IMR-90 (cell line): ENCODE data around the gene RIPK3. TPM values are rescaled to one million over a fixed set of nuclear protein-coding genes. Genes with fewer than 3 reads are reported as not detected.
A peak's percentile ranks its signal among the peaks of the same experiment; 100 is the strongest.

Experiments
- ATAC-seq: fragments of 200-7000 bp; cut with Tn5 transposase; 2 replicates; pipeline ENCODE4 v1.9.1; 2020; ENCODE audit warnings: low read depth, mild to moderate bottlenecking, moderate library complexity
- BruUV-seq: library from RNA; stranded (reverse); fragments of 400-500 nt; replicated peaks from 2 replicates; lab custom pipeline; 2021; lab: Mats Ljungman, UMichigan
- CTCF ChIA-PET: fragments of 300-600 bp; formaldehyde crosslinking; extraction: SDS; loops from one replicate; lab custom pipeline; 2021; ENCODE audit warnings: antibody characterized with exemption; lab: Yijun Ruan, JAX
- POLR2A ChIA-PET: fragments of 300-600 bp; sonication (Branson Sonifier 250); formaldehyde crosslinking; loops from one replicate; lab custom pipeline; 2022; ENCODE audit warnings: antibody characterized with exemption; ENCODE audit not compliant: unreplicated experiment; lab: Charles Lee
- DNase-seq: peaks from one replicate; pipeline ENCODE4 v3.0.0; 2013
- H2AFZ ChIP-seq: replicated peaks from 2 replicates; pipeline ENCODE3; 2013; ENCODE audit warnings: low read length, mild to moderate bottlenecking; ENCODE audit not compliant: poor library complexity
- H2AK5ac ChIP-seq: 2 replicates; pipeline ENCODE4 v1.6.1; 2013; ENCODE audit warnings: low read depth, low read length, inconsistent platforms
- H2AK9ac ChIP-seq: replicated peaks from 2 replicates; pipeline ENCODE3; 2013; ENCODE audit warnings: mild to moderate bottlenecking, low read depth, low read length, moderate library complexity; ENCODE audit not compliant: poor library complexity
- H2BK120ac ChIP-seq: 2 replicates; pipeline ENCODE4 v1.6.1; 2013; ENCODE audit warnings: low read depth, low read length, inconsistent platforms
- H2BK15ac ChIP-seq: 3 replicates; pipeline ENCODE4 v1.6.1; 2013; ENCODE audit warnings: low read depth, low read length, inconsistent platforms
- H2BK20ac ChIP-seq: 2 replicates; pipeline ENCODE4 v1.6.1; 2013; ENCODE audit warnings: low read depth, mild to moderate bottlenecking, inconsistent platforms, low read length, moderate library complexity
- H2BK5ac ChIP-seq: 2 replicates; pipeline ENCODE4 v1.6.1; 2013; ENCODE audit warnings: mild to moderate bottlenecking, low read depth, low read length, inconsistent platforms; ENCODE audit not compliant: poor library complexity, severe bottlenecking
- H3K14ac ChIP-seq: replicated peaks from 2 replicates; pipeline ENCODE4 v1.6.1; 2013; ENCODE audit warnings: low read depth, low read length, inconsistent platforms
- H3K18ac ChIP-seq: 2 replicates; pipeline ENCODE4 v1.6.1; 2013; ENCODE audit warnings: low read depth, low read length, control low read depth
- H3K23ac ChIP-seq: 2 replicates; pipeline ENCODE4 v1.6.1; 2013; ENCODE audit warnings: low read depth, low read length, inconsistent platforms
- H3K27ac ChIP-seq: 2 replicates; pipeline ENCODE4 v1.5.1; 2013; ENCODE audit warnings: mild to moderate bottlenecking, control low read depth, low read length; ENCODE audit not compliant: insufficient read depth
- H3K27me3 ChIP-seq: 2 replicates; pipeline ENCODE4 v1.6.1; 2013; ENCODE audit warnings: low read length; ENCODE audit not compliant: control insufficient read depth, insufficient read depth
- H3K36me3 ChIP-seq: 2 replicates; pipeline ENCODE4 v1.6.1; 2013; ENCODE audit warnings: low read length, mixed read lengths; ENCODE audit not compliant: control insufficient read depth, insufficient read depth
- H3K4ac ChIP-seq: 2 replicates; pipeline ENCODE4 v1.6.1; 2013; ENCODE audit warnings: low read depth, low read length, inconsistent platforms
- H3K4me1 ChIP-seq: 2 replicates; pipeline ENCODE4 v1.6.1; 2013; ENCODE audit warnings: low read length, mixed read lengths; ENCODE audit not compliant: control insufficient read depth, insufficient read depth
- H3K4me2 ChIP-seq: 2 replicates; pipeline ENCODE4 v1.6.1; 2013; ENCODE audit warnings: low read depth, mild to moderate bottlenecking, control low read depth, low read length, moderate library complexity
- H3K4me3 ChIP-seq: 2 replicates; pipeline ENCODE4 v1.5.1; 2013; ENCODE audit warnings: low read depth, mild to moderate bottlenecking, control low read depth, low read length, moderate library complexity; ENCODE audit not compliant: insufficient read depth
- H3K56ac ChIP-seq: 2 replicates; pipeline ENCODE4 v1.6.1; 2013; ENCODE audit warnings: low read length, inconsistent platforms; ENCODE audit not compliant: insufficient read depth; ENCODE audit errors: extremely low read depth
- H3K79me1 ChIP-seq, 2 experiments: 2 replicates each; pipeline ENCODE4 v1.6.1; 2013; ENCODE audit warnings: low read length in 2 of 2, inconsistent platforms in 1 of 2, low read depth in 1 of 2
- H3K9ac ChIP-seq: 2 replicates; pipeline ENCODE4 v1.6.1; 2013; ENCODE audit warnings: low read depth, low read length, control low read depth
- H3K9me1 ChIP-seq: 2 replicates; pipeline ENCODE4 v1.6.1; 2013; ENCODE audit warnings: low read length, inconsistent platforms; ENCODE audit not compliant: insufficient read depth
- H3K9me3 ChIP-seq: 2 replicates; pipeline ENCODE4 v1.6.1; 2013; ENCODE audit warnings: low read length; ENCODE audit not compliant: control insufficient read depth, insufficient read depth
- H4K20me1 ChIP-seq: 2 replicates; pipeline ENCODE4 v1.6.1; 2013; ENCODE audit warnings: low read length, inconsistent platforms; ENCODE audit not compliant: insufficient read depth
- H4K5ac ChIP-seq: 2 replicates; pipeline ENCODE4 v1.6.1; 2013; ENCODE audit warnings: mild to moderate bottlenecking, low read depth, low read length, control low read depth
- H4K8ac ChIP-seq, 2 experiments: 2 replicates each; pipeline ENCODE4 v1.6.1; 2013; ENCODE audit warnings: low read depth in 2 of 2, low read length in 2 of 2, control low read depth in 1 of 2, inconsistent platforms in 1 of 2
- H4K91ac ChIP-seq: 2 replicates; pipeline ENCODE4 v1.6.1; 2013; ENCODE audit warnings: low read depth, low read length, inconsistent platforms; ENCODE audit not compliant: insufficient read depth
- NFE2L2 ChIP-seq: fragments of 150-350 bp; IDR thresholded peaks from 2 replicates; pipeline ENCODE4 v1.6.1; 2016; ENCODE audit warnings: low read depth, mild to moderate bottlenecking, low read length
- POLR2A ChIP-seq: IDR thresholded peaks from 2 replicates; pipeline ENCODE4 v1.6.1; 2012; ENCODE audit warnings: mild to moderate bottlenecking, low read depth, low read length
- USF2 ChIP-seq: fragments of 150-350 bp; IDR thresholded peaks from 2 replicates; pipeline ENCODE4 v1.6.1; 2017; ENCODE audit warnings: mild to moderate bottlenecking, antibody characterized with exemption, low read length, low read depth
- WGBS, 2 experiments: methylation state at CpG; one replicate each; pipeline versions ENCODE4 v1.1.5 to v1.1.7; 2013; ENCODE audit warnings: missing lambda C conversion rate in 2 of 2; ENCODE audit not compliant: insufficient read length in 1 of 2; ENCODE audit errors: extremely low coverage in 2 of 2; 5-methylcytosine and 5-hydroxymethylcytosine counted together
- dilution Hi-C: fragments of 300-500 bp; cut with HindIII; formaldehyde crosslinking; loops from one replicate; pipeline ENCODE4 v1.14.3; 2018; ENCODE audit warnings: low sequenced_read_pairs; ENCODE audit not compliant: unreplicated experiment
- in situ Hi-C: fragments of 300-500 bp; cut with MboI; formaldehyde crosslinking; loops from 3 replicates; pipeline ENCODE4 v1.14.3; 2019; ENCODE audit warnings: low sequenced_read_pairs, inconsistent platforms, mixed read lengths
- intact Hi-C: fragments of 100-400 bp; cut with micrococcal nuclease; formaldehyde crosslinking; loops from 2 replicates; pipeline ENCODE4 v1.10.0; 2022
- polyA plus RNA-seq, 3 experiments: library from polyadenylated mRNA; depleted of rRNA; stranded (reverse); fragments of >200 nt; gene quantifications; 2 replicates each; pipeline ENCODE4 v1.2.3, GENCODE V29; 2012; ENCODE audit warnings: low replicate concordance in 1 of 3
- total RNA-seq: library from RNA; depleted of rRNA; stranded (reverse); fragments of >200 nt; gene quantifications from 2 replicates; pipeline ENCODE4 v1.2.3, GENCODE V29; 2012

Gene RIPK3
- total and polyA plus RNA-seq, 2 of the 4 experiments (the other 2 are of a cell fraction): 0.09 TPM; not detected in 1

- H3K56ac ChIP-seq: no peak overlapping the region
- H4K8ac ChIP-seq: peak overlapping the region in 1 of 2 experiments; percentile 7; a peak in 1 of 4 replicates
- DNase-seq: peak; percentile 64
- H4K5ac ChIP-seq: no peak overlapping the region
- H3K18ac ChIP-seq: no peak overlapping the region
- no peak overlapping the region for H2BK5ac ChIP-seq
- H3K9ac ChIP-seq: no peak overlapping the region
- H3K4me3 ChIP-seq: no peak overlapping the region
- H3K27ac ChIP-seq: peak overlapping the region; percentile 34; the same call in 1 of the 2 replicates
- peak overlapping the region; percentile 22; the same call in 1 of the 2 replicates for H2BK20ac ChIP-seq
- ATAC-seq: peak; percentile 79
- no peaks in the 10 kb centered on the region for H4K20me1 ChIP-seq
- H3K9me3 ChIP-seq: no peaks in the 10 kb centered on the region
- POLR2A ChIA-PET: interaction anchor here (0.6 to 1.3 kb wide), 2 partner anchors 10 to 36 kb away, joined by 3 to 7 read pairs; no protein-coding TSS in a partner anchor
- H3K4me1 ChIP-seq: peaks cover 7% of the 10 kb centered on the region
- no peak overlapping the region for H2BK15ac ChIP-seq
- no peak overlapping the region for H2BK120ac ChIP-seq
- H2AFZ ChIP-seq: peak overlapping the region; percentile 68
- H3K9me1 ChIP-seq: 0 out of 2 replicates have a peak, but pooled peaks cover 2% of the 10 kb centered on the region
- no peak overlapping the region for H3K4ac ChIP-seq
- TF ChIP-seq POLR2A (no peak), USF2 (peak; percentile 87), NFE2L2 (no peak)
- in situ Hi-C loops: no loop called here
- CTCF ChIA-PET: no interaction called here
- BruUV-seq: no TSS peak
- H3K14ac ChIP-seq: peak overlapping the region; percentile 11; the same call in 1 of the 2 replicates
- no peak overlapping the region for H2AK9ac ChIP-seq
- 0 out of 2 replicates have a peak overlapping the region, but pooled peaks have one; percentile 14 for H2AK5ac ChIP-seq
- intact Hi-C loops: no loop called here
- dilution Hi-C loops: no loop called here
- peak overlapping the region; percentile 64 for H3K4me2 ChIP-seq
- no peak overlapping the region for H3K23ac ChIP-seq
- H3K36me3 ChIP-seq: no peaks in the 10 kb centered on the region
- peaks cover 5% of the 10 kb centered on the region for H3K27me3 ChIP-seq
- no peaks in the 10 kb centered on the region for H3K79me1 ChIP-seq
- no peak overlapping the region for H4K91ac ChIP-seq
- 16% methylated on average over 3 of the region's 11 CpGs; no CpG with 5 or more reads in 1 of the 2 experiments for WGBS, 2 experiments
These were observed 49.5 kb upstream of the RIPK3 start for GRCh38 chr14:24389226-24389848.
